NCI-H2227 (cell line): Measurements from ENCODE around the gene KIFC1.
"Not testable (repeated sequence)": the region's sequence is repeated elsewhere in the genome, so short reads cannot be mapped to it uniquely, and the experiment has no call there.

ENCODE experiments used
- DNase-seq: peaks from one replicate; lab custom pipeline; 2025; ENCODE audit not compliant: unreplicated experiment; lab: John Stamatoyannopoulos, UW

KIFC1 gene

DNA sequence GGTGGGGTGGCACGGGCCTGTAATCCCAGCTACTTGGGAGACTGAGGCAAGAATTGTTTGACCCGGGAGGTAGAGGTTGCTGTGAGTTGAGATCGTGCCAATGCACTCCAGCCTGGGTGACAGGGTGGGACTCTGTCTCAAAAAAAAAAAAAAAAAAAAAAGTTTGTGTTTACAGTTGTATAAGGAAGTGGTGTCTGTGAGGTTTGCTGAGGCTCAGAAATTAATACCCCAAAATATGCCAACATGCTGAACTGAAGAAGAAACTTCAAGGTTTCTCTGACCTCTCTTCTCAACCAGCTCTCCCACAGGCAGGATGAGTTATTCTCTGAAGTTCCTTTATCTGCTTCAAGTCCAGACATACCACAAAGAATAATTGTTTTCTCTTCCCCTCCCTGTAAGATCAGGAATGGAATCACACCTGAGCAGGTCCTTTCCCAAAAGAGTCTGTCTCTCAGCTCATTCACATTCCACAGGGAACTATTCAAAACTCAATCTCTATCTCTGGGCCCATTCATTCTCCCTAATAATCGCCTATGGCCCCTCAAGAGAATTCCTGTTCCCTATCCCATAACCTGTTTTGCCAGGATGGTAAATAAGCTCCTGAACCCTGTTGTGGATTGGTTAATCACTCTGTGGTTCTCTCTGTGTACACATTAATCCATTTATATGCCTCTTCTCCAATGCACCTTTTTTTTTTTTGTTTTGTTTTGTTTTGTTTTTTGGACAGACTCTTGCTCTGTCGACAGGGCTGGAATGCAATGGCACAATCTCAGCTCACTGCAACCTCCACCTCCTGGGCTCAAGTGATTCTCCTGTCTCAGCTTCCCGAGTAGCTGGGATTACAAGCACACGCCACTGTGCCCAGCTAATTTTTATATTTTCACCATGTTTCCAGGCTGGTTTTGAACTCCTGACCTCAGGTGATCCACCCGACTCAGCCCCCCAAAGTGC is 17.4 kb upstream of the KIFC1 start:
- no peak for DNase-seq

DNA sequence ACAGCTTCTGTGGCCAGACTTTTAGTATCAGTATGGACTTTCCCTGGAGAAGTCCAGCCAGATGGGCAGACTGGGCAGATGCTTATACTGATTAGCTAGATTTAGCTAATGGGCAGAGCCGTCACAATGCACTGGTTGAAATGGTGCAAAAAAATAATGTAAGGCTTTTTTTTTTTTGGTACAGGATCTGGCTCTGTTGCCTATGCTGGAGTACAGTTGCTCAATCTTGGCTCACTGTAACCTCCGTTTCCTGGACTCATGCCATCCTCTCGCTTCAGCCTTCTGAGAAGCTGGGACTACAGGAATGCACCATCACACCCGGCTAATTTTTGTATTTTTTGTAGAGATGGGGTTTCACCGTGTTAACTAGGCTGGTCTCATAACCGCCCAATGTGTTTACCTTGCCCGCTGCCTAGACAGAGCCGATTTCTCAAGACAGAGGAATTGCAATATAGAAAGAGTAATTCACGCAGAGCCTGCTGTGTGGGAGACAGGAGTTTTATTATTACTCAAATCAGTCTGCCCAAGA is 16.4 kb upstream of the KIFC1 start:
- no peak for DNase-seq

DNA sequence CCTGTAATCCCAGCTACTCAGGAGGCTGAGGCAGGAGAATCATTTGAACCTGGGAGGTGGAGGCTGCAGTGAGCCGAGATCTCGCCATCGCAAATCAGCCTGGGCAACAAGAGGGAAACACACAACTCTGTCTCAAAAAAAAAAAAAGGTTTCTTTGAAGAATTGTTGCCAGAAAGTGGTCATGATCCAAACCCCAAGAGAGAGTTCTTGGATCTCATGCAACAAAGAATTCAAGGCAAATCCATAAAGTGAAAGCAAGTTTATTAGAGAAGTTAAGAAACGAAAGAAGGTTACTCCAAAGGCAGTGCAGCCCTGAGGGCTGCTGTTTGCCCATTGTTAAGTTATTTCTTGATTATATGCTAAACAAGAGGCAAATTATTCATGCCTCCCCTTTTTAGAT is 14.5 kb upstream of the KIFC1 start:
- DNase-seq = no peak

DNA sequence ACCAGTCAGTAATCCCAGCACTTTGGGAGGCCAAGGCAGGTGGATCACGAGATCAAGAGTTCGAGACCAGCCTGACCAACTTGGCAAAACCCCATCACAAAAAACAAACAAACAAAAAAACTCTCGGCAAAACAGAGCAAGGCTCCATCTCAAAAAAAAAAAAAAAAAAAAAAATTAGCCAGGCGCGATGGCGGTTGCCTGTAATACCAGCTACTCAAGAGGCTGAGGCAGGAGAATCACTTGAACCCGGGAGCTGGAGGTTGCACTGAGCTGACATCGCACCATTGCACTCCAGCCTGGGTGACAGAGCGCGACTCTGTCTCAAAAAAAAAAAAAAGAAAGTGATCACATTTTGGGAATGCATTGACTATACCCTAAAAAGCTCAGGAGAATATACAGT is 12.4 kb upstream of the KIFC1 start:
- not testable (repeated sequence) for DNase-seq

DNA sequence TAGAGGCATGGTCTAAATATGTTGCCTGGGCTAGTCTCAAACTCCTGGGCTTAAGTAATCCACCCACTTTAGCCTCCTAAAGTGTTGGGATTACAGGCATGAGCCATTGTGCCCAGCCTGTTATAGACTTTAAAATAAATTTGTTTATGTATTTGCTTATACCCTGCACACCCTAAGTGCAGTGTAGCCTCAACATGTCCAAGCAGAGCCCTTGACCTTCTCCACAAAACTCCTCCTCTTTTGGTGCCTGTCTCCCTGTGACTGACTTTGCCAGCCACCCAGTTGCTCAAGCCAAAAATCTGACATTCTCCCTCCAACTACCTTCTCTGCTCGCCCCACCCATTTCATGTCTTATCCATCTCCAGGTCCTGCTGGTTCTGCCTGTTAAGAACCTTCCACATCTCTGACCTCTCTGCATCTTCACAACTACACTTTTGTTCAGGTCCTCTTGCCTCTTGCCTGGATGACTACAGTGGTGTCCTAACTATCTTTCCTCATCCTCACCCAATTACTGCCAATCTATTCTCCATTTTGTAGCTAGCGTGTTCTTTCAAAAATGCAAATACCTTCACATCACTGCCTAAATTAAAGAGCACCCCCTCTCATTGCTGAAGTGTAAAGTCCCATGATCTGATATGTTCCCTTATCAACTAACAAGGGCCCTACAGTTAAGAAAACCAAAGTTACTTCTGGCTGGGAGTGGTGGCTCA is 11.2 kb upstream of the KIFC1 start:
- DNase-seq = no peak

DNA sequence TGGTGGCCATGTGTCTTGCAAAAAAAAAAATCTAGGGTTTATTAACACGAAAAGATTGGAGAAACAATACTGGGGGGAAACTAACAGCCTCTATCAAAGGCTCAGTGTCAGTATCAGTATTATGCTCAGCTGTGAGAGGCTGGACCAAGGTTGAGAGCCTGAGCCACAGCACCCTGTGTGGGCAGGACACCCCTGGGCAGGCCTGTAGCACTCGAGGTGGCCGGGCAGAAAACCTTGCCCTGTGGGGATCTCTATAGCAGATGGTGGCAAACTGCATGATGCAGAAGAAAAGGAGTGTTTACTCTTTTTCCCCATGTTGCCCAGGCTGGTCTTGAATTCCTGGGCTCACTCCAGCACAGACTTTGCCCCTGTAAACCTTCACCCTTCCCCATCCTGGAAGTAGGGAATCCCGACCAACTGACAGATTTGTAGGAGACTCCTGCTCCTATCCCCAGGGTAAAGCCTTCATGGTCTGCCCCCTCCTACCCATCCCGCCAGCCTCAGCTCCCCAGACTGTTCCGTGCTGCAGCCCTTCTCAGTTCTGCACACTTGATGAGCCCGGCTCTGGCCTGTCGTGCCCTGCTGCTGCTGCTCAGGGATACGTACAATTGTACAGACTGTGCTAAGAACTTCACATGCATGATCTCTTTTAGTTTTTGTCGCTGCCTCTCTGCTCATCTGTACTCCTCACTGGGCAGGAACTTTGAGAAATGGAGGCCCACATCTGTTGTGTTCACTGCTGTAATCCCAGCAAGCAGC is 8.0 kb upstream of the KIFC1 start:
- no peak for DNase-seq

DNA sequence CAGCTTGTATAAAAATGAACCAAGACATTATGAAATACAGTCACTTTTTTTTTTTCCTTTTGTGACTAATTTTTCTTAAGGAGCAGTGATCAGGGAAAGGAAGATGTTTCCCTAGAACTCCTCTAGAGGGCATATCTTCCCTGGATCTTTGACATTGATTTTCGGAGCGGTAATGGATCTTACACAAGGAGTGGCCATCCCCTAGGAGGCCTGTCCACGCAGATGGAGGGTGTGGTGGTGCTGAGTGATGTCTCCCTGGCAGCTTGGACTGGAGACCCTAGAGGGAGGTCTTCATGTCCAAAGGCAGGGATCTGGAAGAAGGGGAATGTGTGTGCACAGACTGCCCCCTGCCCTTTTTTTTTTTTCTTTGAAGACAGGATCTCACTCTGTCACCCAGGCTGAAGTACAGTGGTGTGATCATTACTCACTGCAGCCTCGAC is 7.0 kb upstream of the KIFC1 start:
- peak; percentile 47 for DNase-seq

DNA sequence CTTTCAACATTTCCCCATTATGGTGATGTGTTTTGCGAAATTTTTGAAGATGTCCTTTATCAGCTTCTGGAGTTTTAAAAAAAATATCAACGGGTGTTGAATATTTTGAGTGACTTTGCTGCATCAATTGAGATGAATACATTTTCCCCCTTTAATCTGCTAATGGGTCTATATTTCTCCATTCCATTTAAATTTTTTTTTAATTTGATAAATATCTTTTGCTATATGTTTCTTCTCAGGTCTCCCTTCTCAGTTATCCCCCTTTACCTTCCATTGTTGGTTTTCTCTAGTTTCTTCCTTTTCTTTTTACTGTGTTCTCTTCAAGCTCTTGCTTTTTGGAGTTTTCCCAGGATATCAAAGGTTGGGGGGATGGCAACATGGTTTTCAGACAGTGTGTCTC is 1.4 kb upstream of the KIFC1 start:
- DNase-seq = no peak

DNA sequence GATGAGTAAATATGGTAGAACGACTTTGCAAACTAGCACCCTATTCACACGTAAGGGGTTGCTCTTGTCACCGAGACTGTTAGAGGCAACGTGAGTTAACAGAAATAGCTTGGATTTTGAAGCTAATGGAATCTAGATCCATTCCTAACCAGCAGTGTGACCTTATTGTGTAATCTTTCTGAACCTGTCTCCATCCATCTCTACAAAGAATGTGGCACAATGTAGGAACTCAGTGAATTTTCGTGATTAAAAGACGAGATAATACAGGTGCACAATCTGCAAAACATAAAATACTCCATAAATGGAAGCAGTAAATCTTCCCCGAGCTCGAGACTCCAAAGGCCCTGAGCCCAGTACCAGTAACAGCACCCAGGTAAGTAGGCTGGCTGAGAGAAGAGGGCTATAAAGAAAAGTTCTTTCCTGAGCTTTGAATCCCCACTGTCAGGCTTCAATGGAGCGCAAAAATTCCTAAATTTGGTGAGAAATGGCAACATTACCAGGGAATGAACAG is 801 bp upstream of the KIFC1 start:
- no peak for DNase-seq

DNA sequence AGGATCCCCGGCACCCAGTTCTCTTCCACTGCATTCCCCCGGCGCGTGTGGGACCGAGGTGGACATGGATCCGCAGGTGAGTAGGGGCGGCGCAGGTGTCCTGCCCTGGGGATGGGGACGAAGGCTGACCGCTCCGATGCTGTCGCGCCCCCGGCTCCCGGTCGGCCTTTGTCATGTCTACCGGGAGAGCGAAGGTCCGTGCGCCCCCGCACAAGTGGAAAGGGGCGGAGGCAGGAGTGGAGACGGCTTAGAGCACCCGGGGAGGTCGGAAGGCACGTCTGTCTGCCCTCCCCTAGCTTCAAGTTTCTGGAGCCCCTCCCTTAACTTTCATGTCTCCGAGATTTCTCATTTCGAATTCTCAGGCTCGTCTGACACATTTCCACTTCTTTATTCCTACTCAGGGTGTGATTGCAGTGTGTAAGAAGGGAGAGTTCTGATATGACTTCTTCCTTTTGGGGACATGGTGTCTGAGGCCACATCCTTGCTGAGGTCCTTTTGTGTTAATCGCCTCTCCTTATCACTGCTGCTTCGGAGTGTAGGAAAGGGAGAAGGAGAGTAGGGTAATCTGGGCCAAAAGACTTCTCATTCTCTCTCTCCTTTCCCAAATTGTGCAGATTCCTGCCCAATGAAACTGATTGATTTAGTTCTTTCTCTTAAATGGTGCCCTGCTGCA is 435 bp downstream of the KIFC1 start:
- DNase-seq = peak; percentile 67

DNA sequence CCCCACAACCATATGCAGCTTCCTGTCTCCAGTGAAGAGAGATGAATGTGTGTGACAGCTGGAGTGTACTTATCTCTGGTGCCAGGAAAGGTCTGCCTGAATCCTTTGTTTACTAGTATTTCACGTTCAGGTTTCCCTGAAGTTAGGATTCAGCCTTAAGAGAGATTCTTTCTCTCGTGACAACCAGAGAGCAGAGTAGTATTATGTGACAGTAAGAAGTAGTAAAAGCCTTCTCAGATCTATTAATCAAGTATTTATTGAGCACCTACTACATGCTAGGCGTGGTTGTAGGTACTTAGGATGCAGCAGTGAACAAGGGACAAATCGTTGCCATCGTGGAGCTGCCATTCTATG is 949 bp downstream of the KIFC1 start:
- no peak for DNase-seq

DNA sequence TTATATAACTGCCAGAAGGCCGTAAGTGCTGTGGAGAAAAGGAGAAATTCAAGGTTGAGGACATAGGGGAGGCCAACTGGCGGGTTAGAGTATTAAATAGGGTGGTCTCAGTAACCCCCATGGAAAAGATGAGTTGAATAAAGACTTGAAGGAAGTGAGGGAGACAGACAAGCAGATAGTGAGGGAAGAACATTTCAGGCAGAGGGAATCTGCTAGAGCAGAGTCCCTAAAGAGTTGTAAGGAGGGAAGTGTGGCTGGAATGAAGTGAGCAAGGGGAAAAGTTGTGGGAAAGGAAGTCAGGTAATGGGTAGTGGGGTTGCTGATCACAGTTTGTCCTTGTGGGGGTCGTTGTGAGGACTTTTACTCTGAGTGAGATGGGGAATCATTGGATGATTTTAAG is 1.4 kb downstream of the KIFC1 start:
- DNase-seq = no peak

DNA sequence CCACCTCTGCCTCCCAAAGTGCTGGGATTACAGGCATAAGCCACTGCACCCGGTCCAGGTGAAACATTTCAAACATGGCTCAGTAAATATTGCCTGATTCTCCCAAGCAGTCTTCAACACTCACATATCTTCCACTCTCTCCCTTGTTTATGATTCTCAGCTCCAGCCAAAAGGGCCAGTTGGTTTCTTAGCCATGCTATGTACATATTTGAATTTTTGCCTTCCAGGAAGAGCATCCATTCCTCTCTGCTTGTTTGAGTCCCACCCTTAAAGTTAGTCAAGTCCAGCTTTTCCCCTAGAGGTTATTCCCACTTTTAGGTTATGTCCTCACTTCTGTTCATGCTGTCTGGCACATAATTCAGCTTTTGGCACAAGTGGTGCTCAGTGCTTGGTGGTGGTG is 5.9 kb downstream of the KIFC1 start:
- DNase-seq = no peak

DNA sequence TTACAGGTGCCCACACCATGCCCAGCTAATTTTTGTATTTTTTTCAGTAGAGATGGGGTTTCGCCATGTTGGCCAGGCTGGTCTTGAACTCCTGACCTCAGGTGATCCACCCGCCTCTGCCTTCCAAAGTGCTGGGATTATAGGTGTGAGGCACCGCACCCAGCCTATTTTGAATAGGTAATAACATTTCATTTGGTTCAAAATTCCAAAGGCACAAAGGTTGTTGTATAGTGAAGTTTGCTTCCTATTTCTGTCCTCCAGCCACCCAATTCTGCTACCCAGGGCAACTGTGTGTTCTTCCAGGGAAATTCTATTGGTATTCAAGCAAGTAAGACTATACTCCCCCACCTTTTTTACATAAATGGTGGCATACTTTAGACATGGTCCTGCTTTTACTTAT is 7.0 kb downstream of the KIFC1 start:
- not testable (repeated sequence) for DNase-seq

DNA sequence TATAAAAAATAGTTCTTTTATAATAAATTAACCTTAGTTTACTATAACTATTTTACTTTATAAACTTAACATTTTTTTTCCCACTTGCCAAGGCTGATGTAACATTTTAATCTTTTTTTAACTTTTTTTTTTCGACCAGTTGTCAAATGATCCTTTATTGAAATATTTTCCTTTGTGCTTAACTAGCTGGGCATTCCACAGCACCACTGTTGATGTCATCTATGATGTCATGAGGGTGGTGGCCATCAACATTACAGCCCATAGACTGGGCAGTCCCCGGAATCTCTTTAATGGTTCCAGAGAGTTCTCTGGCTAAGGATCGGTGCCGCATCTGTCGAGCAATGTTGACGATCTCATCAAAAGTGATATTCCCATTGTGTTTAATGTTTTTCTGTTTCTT is 8.3 kb downstream of the KIFC1 start:
- not testable (repeated sequence) for DNase-seq

DNA sequence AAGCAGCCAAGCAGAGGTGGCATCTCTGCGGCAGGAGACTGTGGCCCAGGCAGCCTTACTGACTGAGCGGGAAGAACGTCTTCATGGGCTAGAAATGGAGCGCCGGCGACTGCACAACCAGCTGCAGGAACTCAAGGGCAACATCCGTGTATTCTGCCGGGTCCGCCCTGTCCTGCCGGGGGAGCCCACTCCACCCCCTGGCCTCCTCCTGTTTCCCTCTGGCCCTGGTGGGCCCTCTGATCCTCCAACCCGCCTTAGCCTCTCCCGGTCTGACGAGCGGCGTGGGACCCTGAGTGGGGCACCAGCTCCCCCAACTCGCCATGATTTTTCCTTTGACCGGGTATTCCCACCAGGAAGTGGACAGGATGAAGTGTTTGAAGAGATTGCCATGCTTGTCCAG is 13.3 kb downstream of the KIFC1 start:
- DNase-seq = no peak

DNA sequence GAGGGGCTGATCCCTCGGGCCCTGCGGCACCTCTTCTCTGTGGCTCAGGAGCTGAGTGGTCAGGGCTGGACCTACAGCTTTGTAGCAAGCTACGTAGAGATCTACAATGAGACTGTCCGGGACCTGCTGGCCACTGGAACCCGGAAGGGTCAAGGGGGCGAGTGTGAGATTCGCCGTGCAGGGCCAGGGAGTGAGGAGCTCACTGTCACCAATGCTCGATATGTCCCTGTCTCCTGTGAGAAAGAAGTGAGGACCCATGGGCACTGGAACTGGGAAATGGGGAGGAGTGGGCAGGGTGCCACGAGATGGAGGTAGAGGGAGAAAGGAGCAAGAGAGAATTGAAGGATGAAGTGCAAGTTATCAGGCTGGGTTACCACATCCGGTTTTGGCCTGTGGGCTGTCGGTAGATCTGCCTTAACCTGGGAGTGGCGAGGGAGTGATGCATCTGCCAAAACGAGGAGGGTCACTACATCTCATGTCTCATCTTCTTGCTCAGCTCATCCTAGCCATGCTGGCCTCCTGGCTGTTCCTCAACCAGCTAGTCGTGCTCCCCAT is 13.8 kb downstream of the KIFC1 start:
- no peak for DNase-seq

DNA sequence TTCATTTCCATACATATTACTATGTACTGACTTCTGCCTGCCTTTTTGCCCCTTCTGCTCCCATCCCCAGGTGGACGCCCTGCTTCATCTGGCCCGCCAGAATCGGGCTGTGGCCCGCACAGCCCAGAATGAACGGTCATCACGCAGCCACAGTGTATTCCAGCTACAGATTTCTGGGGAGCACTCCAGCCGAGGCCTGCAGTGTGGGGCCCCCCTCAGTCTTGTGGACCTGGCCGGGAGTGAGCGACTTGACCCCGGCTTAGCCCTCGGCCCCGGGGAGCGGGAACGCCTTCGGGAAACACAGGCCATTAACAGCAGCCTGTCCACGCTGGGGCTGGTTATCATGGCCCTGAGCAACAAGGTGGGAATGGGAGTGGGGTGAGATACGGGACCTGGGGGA is 14.5 kb downstream of the KIFC1 start:
- no peak for DNase-seq

DNA sequence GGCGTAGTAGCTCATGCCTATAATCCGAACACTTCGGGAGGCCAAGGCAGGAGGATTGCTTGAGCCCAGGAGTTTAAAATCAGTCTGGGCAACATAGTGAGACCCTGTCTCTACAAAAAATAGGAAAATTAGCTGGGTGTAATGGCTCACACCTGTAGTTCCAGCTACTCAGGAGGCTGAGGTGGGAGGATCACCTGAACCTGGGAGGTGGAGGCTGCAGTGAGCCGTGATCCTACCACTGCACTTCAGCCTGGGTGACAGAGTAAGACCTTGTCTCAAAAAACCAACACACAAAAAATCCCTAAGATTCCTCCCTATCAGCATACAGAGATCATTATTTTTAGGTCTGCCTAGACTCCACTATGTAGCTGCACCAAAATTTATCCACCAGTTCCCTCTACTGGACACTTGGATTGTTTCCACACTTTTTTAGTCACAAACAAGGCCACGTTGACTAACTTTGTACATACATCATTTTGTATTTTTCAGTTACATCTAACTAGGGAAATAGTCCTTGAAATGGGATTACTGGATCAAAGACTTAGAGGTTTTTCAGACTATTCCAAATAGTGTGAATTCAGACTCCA is 15.6 kb downstream of the KIFC1 start:
- DNase-seq = no peak
